Endothelial cell of umbilical vein (primary cell): ENCODE data around the gene GPR176. TPM values are rescaled to one million over a fixed set of nuclear protein-coding genes. Genes with fewer than 3 reads are reported as not detected.

Source experiments
- BruUV-seq: library from RNA; stranded (reverse); fragments of 400-500 nt; replicated peaks from 2 replicates; lab custom pipeline; 2021; lab: Mats Ljungman, UMichigan
- CTCF ChIA-PET: fragments of 300-600, 350-600 bp; sonication (Branson Sonifier 250); formaldehyde crosslinking; loops from one replicate; lab custom pipeline; 2021; ENCODE audit warnings: antibody characterized with exemption, inconsistent platforms; lab: Charles Lee
- POLR2A ChIA-PET: fragments of 300-600, 350-600 bp; sonication (Branson Sonifier 250); formaldehyde crosslinking; loops from one replicate; lab custom pipeline; 2021; ENCODE audit warnings: antibody characterized with exemption, inconsistent platforms; lab: Charles Lee
- DNase-seq: peaks from one replicate; pipeline ENCODE4 v3.0.0-alpha.2; 2011; ENCODE audit warnings: low read depth, low spot score
- FAIRE-seq: peaks from 2 replicates; lab custom pipeline; 2011; peaks lifted over from hg19 to GRCh38; lab: Jason Lieb, UNC
- H2AFZ ChIP-seq: 2 replicates; pipeline ENCODE4 v1.6.0; 2012; ENCODE audit warnings: low read depth, low read length, control low read depth, inconsistent platforms
- H3K27ac ChIP-seq: 2 replicates; pipeline ENCODE4 v1.5.1; 2011; ENCODE audit warnings: low read depth, mild to moderate bottlenecking, control low read depth, low read length, moderate library complexity; ENCODE audit not compliant: insufficient read depth
- H3K27me3 ChIP-seq, 2 experiments: 2 replicates each; pipeline versions ENCODE4 v1.6.0 to v1.6.1; 2011; ENCODE audit warnings: low read length in 2 of 2, mixed read lengths in 1 of 2; ENCODE audit not compliant: control insufficient read depth in 2 of 2, insufficient read depth in 2 of 2
- H3K36me3 ChIP-seq, 2 experiments: 2 replicates in 1 of 2; 3 replicates in 1 of 2; pipeline ENCODE4 v1.5.1; 2011; ENCODE audit warnings: low read length in 2 of 2, mild to moderate bottlenecking in 1 of 2, moderate library complexity in 1 of 2; ENCODE audit not compliant: control insufficient read depth in 2 of 2, insufficient read depth in 2 of 2; ENCODE audit errors: extremely low read depth in 1 of 2
- H3K4me1 ChIP-seq: 3 replicates; pipeline ENCODE4 v1.5.1; 2011; ENCODE audit warnings: mild to moderate bottlenecking, low read length; ENCODE audit not compliant: control insufficient read depth, insufficient read depth; ENCODE audit errors: extremely low read depth
- H3K4me2 ChIP-seq: 2 replicates; pipeline ENCODE4 v1.6.1; 2011; ENCODE audit warnings: low read length, control low read depth, mixed read lengths; ENCODE audit not compliant: insufficient read depth
- H3K4me3 ChIP-seq, 3 experiments: fragments of 200-600 bp in 1 of 3; sonication (generic), shearing (Covaris generic) in 1 of 3; replicated peaks in 1 of 3; 2 replicates each; pipeline ENCODE4 v1.5.1; 2011 to 2016; ENCODE audit warnings: control low read depth in 3 of 3, low read length in 3 of 3, mild to moderate bottlenecking in 2 of 3, inconsistent platforms in 1 of 3, low read depth in 1 of 3, moderate library complexity in 1 of 3; ENCODE audit not compliant: insufficient read depth in 1 of 3
- H3K79me2 ChIP-seq: 2 replicates; pipeline ENCODE4 v1.6.0; 2012; ENCODE audit warnings: low read length, inconsistent platforms; ENCODE audit not compliant: control insufficient read depth, insufficient read depth
- H3K9ac ChIP-seq: replicated peaks from 2 replicates; pipeline ENCODE3; 2011; ENCODE audit warnings: low read length, control low read depth; ENCODE audit not compliant: insufficient read depth; ENCODE audit errors: extremely low read depth
- H3K9me1 ChIP-seq: replicated peaks from 3 replicates; pipeline ENCODE4 v1.6.0; 2011; ENCODE audit warnings: mild to moderate bottlenecking, low read length; ENCODE audit not compliant: control insufficient read depth, insufficient read depth; ENCODE audit errors: extremely low read depth
- H3K9me3 ChIP-seq: replicated peaks from 2 replicates; pipeline ENCODE4 v1.5.1; 2012; ENCODE audit warnings: low read length, inconsistent platforms; ENCODE audit not compliant: control insufficient read depth, insufficient read depth
- H4K20me1 ChIP-seq: replicated peaks from 2 replicates; pipeline ENCODE3; 2011; ENCODE audit warnings: mild to moderate bottlenecking, low read length; ENCODE audit not compliant: control insufficient read depth, insufficient read depth; ENCODE audit errors: extremely low read depth
- CTCF ChIP-seq, 2 donors: IDR thresholded peaks; 1 replicate in 1 of 2; 2 replicates in 1 of 2; pipeline ENCODE4 v1.5.1; 2011; ENCODE audit warnings: low read length in 2 of 2, mild to moderate bottlenecking in 2 of 2, moderate library complexity in 2 of 2, control low read depth in 1 of 2, inconsistent platforms in 1 of 2, low read depth in 1 of 2; ENCODE audit not compliant: insufficient read depth in 1 of 2; ENCODE audit errors: extremely low read depth in 1 of 2
- EZH2 ChIP-seq: IDR thresholded peaks from 2 replicates; pipeline ENCODE4 v1.6.1; 2012; ENCODE audit warnings: borderline replicate concordance, low read depth, mild to moderate bottlenecking, moderate library complexity, low read length, inconsistent platforms; ENCODE audit not compliant: severe bottlenecking
- FOS ChIP-seq: IDR thresholded peaks from 2 replicates; pipeline ENCODE4 v1.6.1; 2011; ENCODE audit warnings: mild to moderate bottlenecking, low read length, moderate library complexity, borderline replicate concordance; ENCODE audit not compliant: insufficient read depth
- GATA2 ChIP-seq: IDR thresholded peaks from 2 replicates; pipeline ENCODE4 v1.7.0; 2011; ENCODE audit warnings: low read depth, mild to moderate bottlenecking, moderate library complexity, mixed read lengths, low read length; ENCODE audit not compliant: insufficient read length, insufficient read depth
- JUN ChIP-seq: IDR thresholded peaks from 2 replicates; pipeline ENCODE4 v1.6.1; 2011; ENCODE audit warnings: borderline replicate concordance, low read depth; ENCODE audit not compliant: insufficient read length, insufficient read depth
- MYC ChIP-seq: IDR thresholded peaks from one replicate; pipeline ENCODE4 v1.6.1; 2011; ENCODE audit warnings: mild to moderate bottlenecking, low read depth, low read length
- POLR2A ChIP-seq: IDR thresholded peaks from 2 replicates; pipeline ENCODE4 v1.6.1; 2012; ENCODE audit warnings: low read depth, mild to moderate bottlenecking, control low read depth, low read length
- POLR2AphosphoS5 ChIP-seq: IDR thresholded peaks from 2 replicates; pipeline ENCODE4 v1.6.1; 2012; ENCODE audit warnings: low read depth, mild to moderate bottlenecking, control low read depth, low read length, moderate library complexity; ENCODE audit not compliant: insufficient read depth
- dilution Hi-C: fragments of 300-500 bp; cut with MboI; formaldehyde crosslinking; loops from one replicate; pipeline ENCODE4 v1.15.0; 2019; ENCODE audit warnings: low sequenced_read_pairs; ENCODE audit not compliant: extremely low pct_ligation_motif_present
- intact Hi-C: fragments of 100-400 bp; cut with micrococcal nuclease; formaldehyde crosslinking; loops from one replicate; pipeline ENCODE4 v1.10.0; 2022
- polyA plus RNA-seq, 4 experiments: library from polyadenylated mRNA; depleted of rRNA in 3 of 4; stranded (reverse) in 3 of 4; unstranded in 1 of 4; fragments of >200 nt; gene quantifications; 2 replicates each; pipeline versions ENCODE4 v1.2.1 to v1.2.3, GENCODE V29; 2011 to 2012; ENCODE audit warnings: missing spikeins in 1 of 4
- total RNA-seq: library from RNA; stranded (reverse); gene quantifications from 2 replicates; pipeline ENCODE4 v1.2.3, GENCODE V29; 2021
- TF ChIP-seq, protein P1 (sequence below): IDR thresholded peaks from 2 replicates; pipeline ENCODE4 v1.6.1; 2011; ENCODE audit not compliant: insufficient read depth, insufficient read length

The GPR176 gene
- total and polyA plus RNA-seq, 2 donors (not counting 3 experiments of a cell fraction or from before 2014, with no cell fraction given): 35.3 to 68.7 TPM

DNA sequence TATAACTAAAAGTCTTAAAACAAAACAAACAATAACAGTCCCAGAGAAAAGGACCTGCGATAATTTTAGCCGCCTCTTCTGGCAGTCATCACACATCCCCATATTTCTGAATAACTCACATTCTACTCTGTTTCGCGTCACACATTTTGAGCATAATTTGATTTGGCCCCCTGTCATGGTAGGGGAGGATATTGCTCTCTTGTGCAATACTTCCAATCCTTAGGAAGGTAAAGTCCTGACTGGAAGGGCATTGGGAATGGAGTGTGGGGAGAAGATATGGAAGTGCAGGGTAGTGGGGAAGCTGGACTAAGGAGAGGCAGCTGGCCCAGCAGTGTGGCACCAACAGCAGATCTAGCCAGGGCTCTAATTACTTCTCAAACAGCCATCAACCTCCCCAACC lies 126.1 kb downstream of the GPR176 start:
- no peak for FAIRE-seq
- TF ChIP-seq POLR2AphosphoS5: no peak
- no peak for TF ChIP-seq MYC
- TF ChIP-seq GATA2: no peak
- no peak for TF ChIP-seq POLR2A
- no peak for TF ChIP-seq FOS
- TF ChIP-seq, protein P1, sequence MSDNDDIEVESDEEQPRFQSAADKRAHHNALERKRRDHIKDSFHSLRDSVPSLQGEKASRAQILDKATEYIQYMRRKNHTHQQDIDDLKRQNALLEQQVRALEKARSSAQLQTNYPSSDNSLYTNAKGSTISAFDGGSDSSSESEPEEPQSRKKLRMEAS: no peak
- TF ChIP-seq CTCF (IDR thresholded peaks at IDR 0.05; ENCODE audit: extremely low read depth in 1 of 2, insufficient read depth in 1 of 2, low read depth in 1 of 2, low read length in 2 of 2): no peak
- TF ChIP-seq JUN: no peak
- TF ChIP-seq EZH2: no peak
- CTCF ChIA-PET: interaction anchor here (1.7 kb wide), 1 partner anchor 37 kb away, joined by 4 read pairs; no protein-coding TSS in a partner anchor
- Histone ChIP-seq H3K27me3 (no peaks in the 10 kb centered on the region), H3K9me3 (no peaks in the 10 kb centered on the region), H3K36me3 (no peaks in the 10 kb centered on the region), H3K9ac (no peak overlapping the region), H2AFZ (no peak overlapping the region), H4K20me1 (no peaks in the 10 kb centered on the region), H3K9me1 (no peaks in the 10 kb centered on the region), H3K79me2 (no peaks in the 10 kb centered on the region), H3K4me3 (no peak overlapping the region), H3K4me1 (peaks cover 10% of the 10 kb centered on the region), H3K4me2 (no peak overlapping the region), H3K27ac (no peak overlapping the region)
- dilution Hi-C loops (no loop called here), intact Hi-C loops (no loop called here)
- DNase-seq: no peak
- POLR2A ChIA-PET: no interaction called here
- no TSS peak for BruUV-seq
